HepG2 (cell line): ENCODE data around the gene PHTF2. TPM values are rescaled to one million over a fixed set of nuclear protein-coding genes. Genes with fewer than 3 reads are reported as not detected.

Source experiments
- ATAC-seq: fragments of 200-7000 bp; cut with Tn5 transposase; 3 replicates; pipeline ENCODE4 v1.9.1; 2020; ENCODE audit warnings: mild to moderate bottlenecking, moderate library complexity
- BruUV-seq: library from RNA; stranded (reverse); fragments of 400-500 nt; replicated peaks from 2 replicates; lab custom pipeline; 2021; lab: Mats Ljungman, UMichigan
- CTCF ChIA-PET: fragments of 300-600 bp; formaldehyde crosslinking; extraction: SDS; loops from one replicate; lab custom pipeline; 2021; ENCODE audit warnings: low total read pairs, inconsistent platforms, low intra/inter-chr PET ratio; lab: Yijun Ruan, JAX
- POLR2A ChIA-PET: fragments of 350-600 bp; sonication (Branson Sonifier 250); formaldehyde crosslinking; loops from one replicate; lab custom pipeline; 2020; ENCODE audit warnings: antibody characterized with exemption, inconsistent platforms; lab: Yijun Ruan, JAX
- DNase-seq: peaks from one replicate; pipeline ENCODE4 v3.0.0-alpha.2; 2015; ENCODE audit warnings: low spot score
- FAIRE-seq: peaks from 3 replicates; lab custom pipeline; 2011; peaks lifted over from hg19 to GRCh38; lab: Jason Lieb, UNC
- H2AFZ ChIP-seq: one replicate; pipeline ENCODE4 v1.6.1; 2011; ENCODE audit warnings: low read length, inconsistent platforms
- H3K27ac ChIP-seq: fragments of 300-600 bp; 3 replicates; pipeline ENCODE4 v1.8.0; 2011; ENCODE audit warnings: mixed run types, mild to moderate bottlenecking, mixed read lengths, low read length, inconsistent platforms; ENCODE audit not compliant: insufficient read depth; ENCODE audit errors: extremely low read length
- H3K27me3 ChIP-seq, 2 experiments: fragments of 200-600 bp in 1 of 2; 2 replicates in 1 of 2; 3 replicates in 1 of 2; pipeline versions ENCODE4 v1.6.0 to v1.8.0; 2011; ENCODE audit warnings: low read length in 2 of 2, mild to moderate bottlenecking in 2 of 2, moderate library complexity in 2 of 2, inconsistent platforms in 1 of 2; ENCODE audit not compliant: insufficient read depth in 2 of 2, control insufficient read depth in 1 of 2
- H3K36me3 ChIP-seq, 2 experiments: fragments of 200-600 bp in 1 of 2; replicated peaks in 1 of 2; 2 replicates in 1 of 2; 3 replicates in 1 of 2; pipeline versions ENCODE4 v1.5.1 to v1.8.0; 2011; ENCODE audit warnings: low read length in 2 of 2, inconsistent platforms in 1 of 2; ENCODE audit not compliant: insufficient read depth in 2 of 2, control insufficient read depth in 1 of 2
- H3K4me1 ChIP-seq: 2 replicates; pipeline ENCODE4 v1.5.1; 2012; ENCODE audit warnings: low read length, inconsistent platforms; ENCODE audit not compliant: insufficient read depth
- H3K4me2 ChIP-seq: 2 replicates; pipeline ENCODE4 v1.6.0; 2011; ENCODE audit warnings: low read depth, low read length, inconsistent platforms
- H3K4me3 ChIP-seq, 3 experiments: fragments of 200-600 bp in 1 of 3; sonication (generic), shearing (Covaris generic) in 1 of 3; replicated peaks in 1 of 3; 2 replicates each; pipeline ENCODE4 v1.5.1; 2011 to 2016; ENCODE audit warnings: low read length in 3 of 3, inconsistent platforms in 2 of 3, low read depth in 2 of 3, mild to moderate bottlenecking in 2 of 3, control low read depth in 1 of 3, mixed read lengths in 1 of 3; ENCODE audit not compliant: insufficient read depth in 1 of 3
- H3K79me2 ChIP-seq: one replicate; pipeline ENCODE4 v1.6.1; 2011; ENCODE audit warnings: low read length, inconsistent platforms; ENCODE audit not compliant: insufficient read depth
- H3K9ac ChIP-seq: 2 replicates; pipeline ENCODE4 v1.6.0; 2011; ENCODE audit warnings: mild to moderate bottlenecking, low read depth, low read length, inconsistent platforms; ENCODE audit not compliant: insufficient read depth
- H3K9me3 ChIP-seq: 2 replicates; pipeline ENCODE4 v1.5.1; 2012; ENCODE audit warnings: mild to moderate bottlenecking, low read length
- H4K20me1 ChIP-seq: 2 replicates; pipeline ENCODE4 v1.6.0; 2011; ENCODE audit warnings: inconsistent platforms, mild to moderate bottlenecking, low read length, moderate library complexity; ENCODE audit not compliant: insufficient read depth
- CHCHD3 ChIP-seq: sonication (generic); formaldehyde crosslinking; IDR thresholded peaks from 2 replicates; pipeline ENCODE4 v1.8.0; 2022; ENCODE audit warnings: mild to moderate bottlenecking, missing genetic modification reagents, moderate library complexity
- EP300 ChIP-seq, 3 experiments: sonication (generic) in 1 of 3; formaldehyde crosslinking in 1 of 3; IDR thresholded peaks; 2 replicates each; pipeline versions ENCODE4 v1.5.1 to v1.6.1; 2011 to 2020; ENCODE audit warnings: low read depth in 2 of 3, low read length in 2 of 3, borderline replicate concordance in 1 of 3, improper control_type of control experiment in 1 of 3, mild to moderate bottlenecking in 1 of 3, missing genetic modification reagents in 1 of 3, moderate library complexity in 1 of 3
- FOSL2 ChIP-seq: sonication (generic); formaldehyde crosslinking; IDR thresholded peaks from 2 replicates; pipeline ENCODE4 v1.4.0; 2020; ENCODE audit warnings: missing genetic modification reagents
- HDAC1 ChIP-seq: sonication (generic); formaldehyde crosslinking; IDR thresholded peaks from 2 replicates; pipeline ENCODE4 v1.5.1; 2020; ENCODE audit warnings: mild to moderate bottlenecking, missing genetic modification reagents
- HDAC6 ChIP-seq: fragments of 200-600 bp; sonication (generic); IDR thresholded peaks from 2 replicates; pipeline ENCODE4 v1.7.0; 2017; ENCODE audit warnings: mild to moderate bottlenecking, antibody characterized with exemption, low read length, low read depth
- MED1 ChIP-seq: sonication (generic); formaldehyde crosslinking; IDR thresholded peaks from 2 replicates; pipeline ENCODE4 v1.4.0; 2020; ENCODE audit warnings: missing genetic modification reagents
- RFXAP ChIP-seq: sonication (generic); formaldehyde crosslinking; IDR thresholded peaks from 2 replicates; pipeline ENCODE4 v1.4.0; 2020; ENCODE audit warnings: missing genetic modification reagents, borderline replicate concordance
- TOPORS ChIP-seq: sonication (generic); formaldehyde crosslinking; IDR thresholded peaks from 2 replicates; pipeline ENCODE4 v1.8.0; 2023; ENCODE audit warnings: mild to moderate bottlenecking, missing genetic modification reagents
- ZNF354B ChIP-seq: sonication (generic); formaldehyde crosslinking; IDR thresholded peaks from 2 replicates; pipeline ENCODE4 v1.8.0; 2022; ENCODE audit warnings: mild to moderate bottlenecking, missing genetic modification reagents
- ZNF367 ChIP-seq: sonication (generic); formaldehyde crosslinking; IDR thresholded peaks from 2 replicates; pipeline ENCODE4 v1.4.0; 2020; ENCODE audit warnings: missing genetic modification reagents, borderline replicate concordance
- ZNF382 ChIP-seq: sonication (generic); formaldehyde crosslinking; IDR thresholded peaks from 2 replicates; pipeline ENCODE4 v1.5.0; 2020; ENCODE audit warnings: missing genetic modification reagents, mild to moderate bottlenecking, borderline replicate concordance
- ZNF678 ChIP-seq: sonication (generic); formaldehyde crosslinking; IDR thresholded peaks from 2 replicates; pipeline ENCODE4 v1.4.0; 2020; ENCODE audit warnings: mild to moderate bottlenecking, missing genetic modification reagents
- ZNF749 ChIP-seq: sonication (generic); formaldehyde crosslinking; IDR thresholded peaks from 2 replicates; pipeline ENCODE4 v1.8.0; 2022; ENCODE audit warnings: mild to moderate bottlenecking, missing genetic modification reagents, moderate library complexity, borderline replicate concordance
- WGBS: methylation state at CpG from one replicate; pipeline ENCODE4 v1.1.6; 2017; ENCODE audit warnings: low lambda C conversion rate; 5-methylcytosine and 5-hydroxymethylcytosine counted together
- in situ Hi-C: cut with HindIII; loops from 2 replicates; pipeline ENCODE4 v1.10.0; 2017; ENCODE audit warnings: low pct_unique_long_range_greater_than_20kb; ENCODE audit not compliant: extremely low pct_ligation_motif_present
- intact Hi-C: fragments of 100-400 bp; cut with micrococcal nuclease; formaldehyde crosslinking; loops from one replicate; pipeline ENCODE4 v1.10.0; 2022; ENCODE audit not compliant: unreplicated experiment
- polyA plus RNA-seq, 8 experiments: library from polyadenylated mRNA; depleted of rRNA in 3 of 8; stranded (reverse) in 7 of 8; unstranded in 1 of 8; fragments of >200 nt; fragmentation: Illumina TruSeq in 4 of 8; extraction: Trizol in 4 of 8; gene quantifications; 2 replicates each; pipeline versions ENCODE4 v1.2.1 to v1.2.3, GENCODE V29; 2011 to 2016; ENCODE audit warnings: low read depth in 4 of 8, missing spikeins in 1 of 8, mixed read lengths in 1 of 8; ENCODE audit not compliant: insufficient read depth in 1 of 8
- total RNA-seq, 5 experiments: library from RNA; depleted of rRNA; stranded (reverse); fragments of >200 nt; fragmentation: Illumina TruSeq; extraction: Trizol; gene quantifications; 2 replicates each; pipeline ENCODE4 v1.2.3, GENCODE V29; 2016; ENCODE audit warnings: low read depth in 1 of 5
- TF ChIP-seq, protein P1 (sequence below): sonication (generic); formaldehyde crosslinking; IDR thresholded peaks from 2 replicates; pipeline ENCODE4 v1.4.0; 2020; ENCODE audit warnings: mild to moderate bottlenecking, missing genetic modification reagents
- TF ChIP-seq, protein P2 (sequence below): sonication (generic); formaldehyde crosslinking; IDR thresholded peaks from 2 replicates; pipeline ENCODE4 v1.4.0; 2020; ENCODE audit warnings: mild to moderate bottlenecking, missing genetic modification reagents
- TF ChIP-seq, protein P3 (sequence below): sonication (generic); formaldehyde crosslinking; IDR thresholded peaks from 2 replicates; pipeline ENCODE4 v1.5.0; 2020; ENCODE audit warnings: mild to moderate bottlenecking, low read depth, missing genetic modification reagents, borderline replicate concordance
- TF ChIP-seq, protein P4 (sequence below): sonication (generic); formaldehyde crosslinking; IDR thresholded peaks from 2 replicates; pipeline ENCODE4 v1.4.0; 2020; ENCODE audit warnings: missing genetic modification reagents; ENCODE audit errors: not compliant biosample characterization

The PHTF2 gene
- total and polyA plus RNA-seq, 2 of the 13 experiments (the other 11 are each of a cell fraction or from before 2014, with no cell fraction given), result 7.4 to 10.2 TPM

DNA sequence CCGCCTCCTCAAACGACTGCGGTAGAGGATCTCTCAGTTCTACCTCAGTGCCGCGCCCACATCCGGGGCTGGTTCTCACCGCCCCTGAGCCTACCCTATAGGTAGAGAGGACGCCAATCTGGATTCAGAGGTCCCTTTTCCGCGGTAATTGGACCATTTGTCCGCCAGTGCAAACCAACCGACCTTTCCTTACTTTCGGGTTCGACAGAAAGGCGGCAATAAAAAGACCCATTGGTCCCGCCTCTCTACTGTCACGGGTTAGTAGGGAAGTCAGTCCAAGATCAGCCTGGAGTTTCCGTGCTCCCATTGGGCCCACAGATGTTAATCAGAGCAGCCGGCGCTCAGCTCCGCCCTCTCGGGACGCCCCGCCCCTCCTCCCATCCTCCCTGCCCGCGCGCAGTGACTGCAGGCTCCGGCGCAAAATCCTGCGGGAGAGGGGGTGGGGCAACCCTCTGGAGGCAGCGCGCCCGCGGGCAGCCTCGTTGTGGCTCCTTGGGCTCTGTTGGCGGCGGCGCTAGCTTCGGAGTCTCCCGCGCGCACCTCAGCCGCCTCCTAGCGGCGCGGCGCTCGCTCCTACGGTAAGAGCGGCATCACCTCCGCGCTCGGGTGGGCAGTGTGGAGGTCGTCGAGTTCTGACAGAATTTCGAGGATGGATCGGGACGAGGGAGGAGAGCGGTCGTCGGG is at the start of gene PHTF2, which contains the start of gene TMEM60 (continued):
- TF ChIP-seq TOPORS (CRISPR knock-in tag) (0 out of 2 replicates have a peak, but pooled peaks have one; percentile 50), MED1 (CRISPR knock-in tag) (peak; percentile 38), ZNF678 (CRISPR knock-in tag) (no peak), FOSL2 (CRISPR knock-in tag) (no peak; the same call in none of the 2 replicates), ZNF749 (CRISPR knock-in tag) (no peak), EP300 (IDR thresholded peaks at IDR 0.05; ENCODE audit: low read depth in 2 of 2, low read length in 2 of 2) (peak; percentile 33 to 34; a peak in 1 of 4 replicates), EP300 (CRISPR knock-in tag; IDR thresholded peaks at IDR 0.05; ENCODE audit: borderline replicate concordance) (no peak; the same call in 1 of the 2 replicates), HDAC1 (CRISPR knock-in tag) (peak; percentile 71; the same call in 1 of the 2 replicates)
- TF ChIP-seq, protein P1, sequence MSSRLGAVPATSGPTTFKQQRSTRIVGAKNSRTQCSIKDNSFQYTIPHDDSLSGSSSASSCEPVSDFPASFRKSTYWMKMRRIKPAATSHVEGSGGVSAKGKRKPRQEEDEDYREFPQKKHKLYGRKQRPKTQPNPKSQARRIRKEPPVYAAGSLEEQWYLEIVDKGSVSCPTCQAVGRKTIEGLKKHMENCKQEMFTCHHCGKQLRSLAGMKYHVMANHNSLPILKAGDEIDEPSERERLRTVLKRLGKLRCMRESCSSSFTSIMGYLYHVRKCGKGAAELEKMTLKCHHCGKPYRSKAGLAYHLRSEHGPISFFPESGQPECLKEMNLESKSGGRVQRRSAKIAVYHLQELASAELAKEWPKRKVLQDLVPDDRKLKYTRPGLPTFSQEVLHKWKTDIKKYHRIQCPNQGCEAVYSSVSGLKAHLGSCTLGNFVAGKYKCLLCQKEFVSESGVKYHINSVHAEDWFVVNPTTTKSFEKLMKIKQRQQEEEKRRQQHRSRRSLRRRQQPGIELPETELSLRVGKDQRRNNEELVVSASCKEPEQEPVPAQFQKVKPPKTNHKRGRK (CRISPR knock-in tag), result no peak

DNA sequence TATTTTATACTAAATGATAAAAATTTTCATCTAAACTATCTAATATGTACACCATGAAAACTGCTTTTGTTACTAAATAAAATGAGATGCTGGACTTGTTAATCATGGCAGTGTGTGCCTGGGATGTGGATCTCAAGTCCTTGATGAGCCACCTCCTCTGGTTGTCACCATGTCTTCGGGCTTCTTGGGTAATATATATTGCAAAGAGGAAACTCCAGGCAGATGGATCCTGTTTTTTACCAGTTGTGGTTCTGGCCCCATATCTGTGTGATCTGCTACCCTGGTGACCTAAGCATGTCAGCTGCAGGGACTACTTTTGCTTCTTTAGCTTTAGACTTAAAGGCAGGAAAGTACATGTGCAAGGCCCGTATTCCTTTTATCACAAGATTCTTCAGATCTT is 46.6 kb upstream of the PHTF2 start:
- H3K27me3 ChIP-seq, result no peaks in the 10 kb centered on the region
- no peak overlapping the region for H3K9ac ChIP-seq
- ATAC-seq, result no peak
- H4K20me1 ChIP-seq, result no peaks in the 10 kb centered on the region; the same call in 1 of the 2 replicates
- in situ Hi-C loops (no loop called here), intact Hi-C loops (no loop called here)
- H3K9me3 ChIP-seq, result no peaks in the 10 kb centered on the region
- 97% methylated on average over 2 of the region's 2 CpGs for WGBS
- H3K4me1 ChIP-seq, result peaks cover 8% of the 10 kb centered on the region
- H3K79me2 ChIP-seq, result peaks cover 17% of the 10 kb centered on the region
- ChIA-PET CTCF (no interaction called here), POLR2A (no interaction called here)
- DNase-seq, result no peak
- H3K4me2 ChIP-seq, result no peak overlapping the region
- H2AFZ ChIP-seq, result no peak overlapping the region
- no peak overlapping the region for H3K27ac ChIP-seq
- BruUV-seq, result no TSS peak
- H3K4me3 ChIP-seq, result no peak overlapping the region
- peaks cover 4 to 19% of the 10 kb centered on the region in 2 experiments; a peak in 4 of 5 replicates for H3K36me3 ChIP-seq
- FAIRE-seq, result no peak
- TF ChIP-seq ZNF382, result no peak
- TF ChIP-seq, protein P2, sequence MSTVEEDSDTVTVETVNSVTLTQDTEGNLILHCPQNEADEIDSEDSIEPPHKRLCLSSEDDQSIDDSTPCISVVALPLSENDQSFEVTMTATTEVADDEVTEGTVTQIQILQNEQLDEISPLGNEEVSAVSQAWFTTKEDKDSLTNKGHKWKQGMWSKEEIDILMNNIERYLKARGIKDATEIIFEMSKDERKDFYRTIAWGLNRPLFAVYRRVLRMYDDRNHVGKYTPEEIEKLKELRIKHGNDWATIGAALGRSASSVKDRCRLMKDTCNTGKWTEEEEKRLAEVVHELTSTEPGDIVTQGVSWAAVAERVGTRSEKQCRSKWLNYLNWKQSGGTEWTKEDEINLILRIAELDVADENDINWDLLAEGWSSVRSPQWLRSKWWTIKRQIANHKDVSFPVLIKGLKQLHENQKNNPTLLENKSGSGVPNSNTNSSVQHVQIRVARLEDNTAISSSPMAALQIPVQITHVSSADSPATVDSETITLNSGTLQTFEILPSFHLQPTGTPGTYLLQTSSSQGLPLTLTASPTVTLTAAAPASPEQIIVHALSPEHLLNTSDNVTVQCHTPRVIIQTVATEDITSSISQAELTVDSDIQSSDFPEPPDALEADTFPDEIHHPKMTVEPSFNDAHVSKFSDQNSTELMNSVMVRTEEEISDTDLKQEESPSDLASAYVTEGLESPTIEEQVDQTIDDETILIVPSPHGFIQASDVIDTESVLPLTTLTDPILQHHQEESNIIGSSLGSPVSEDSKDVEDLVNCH (CRISPR knock-in tag), result no peak
- TF ChIP-seq CHCHD3 (CRISPR knock-in tag), result no peak
- no peak for TF ChIP-seq ZNF367 (CRISPR knock-in tag)
- no peak for TF ChIP-seq RFXAP (CRISPR knock-in tag)
- TF ChIP-seq ZNF354B, result no peak
- no peak for TF ChIP-seq HDAC6
- TF ChIP-seq, protein P3, sequence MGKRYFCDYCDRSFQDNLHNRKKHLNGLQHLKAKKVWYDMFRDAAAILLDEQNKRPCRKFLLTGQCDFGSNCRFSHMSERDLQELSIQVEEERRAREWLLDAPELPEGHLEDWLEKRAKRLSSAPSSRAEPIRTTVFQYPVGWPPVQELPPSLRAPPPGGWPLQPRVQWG, result no peak
- TF ChIP-seq, protein P4, sequence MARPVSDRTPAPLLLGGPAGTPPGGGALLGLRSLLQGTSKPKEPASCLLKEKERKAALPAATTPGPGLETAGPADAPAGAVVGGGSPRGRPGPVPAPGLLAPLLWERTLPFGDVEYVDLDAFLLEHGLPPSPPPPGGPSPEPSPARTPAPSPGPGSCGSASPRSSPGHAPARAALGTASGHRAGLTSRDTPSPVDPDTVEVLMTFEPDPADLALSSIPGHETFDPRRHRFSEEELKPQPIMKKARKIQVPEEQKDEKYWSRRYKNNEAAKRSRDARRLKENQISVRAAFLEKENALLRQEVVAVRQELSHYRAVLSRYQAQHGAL, result no peak
